Neural cell (in vitro differentiated cells): ENCODE results near the gene FGGY.

ENCODE experiments used
- EP300 ChIP-seq: fragments of 450-650 bp; conservative IDR thresholded peaks from 2 replicates; pipeline ENCODE4 v1.6.1; 2014; ENCODE audit warnings: antibody characterized with exemption, mild to moderate bottlenecking, moderate library complexity; ENCODE audit not compliant: poor library complexity, severe bottlenecking
- SMC3 ChIP-seq: fragments of 450-650 bp; conservative IDR thresholded peaks from 2 replicates; pipeline ENCODE4 v1.6.1; 2014; ENCODE audit warnings: antibody characterized with exemption, mild to moderate bottlenecking, moderate library complexity; ENCODE audit not compliant: poor library complexity

DNA sequence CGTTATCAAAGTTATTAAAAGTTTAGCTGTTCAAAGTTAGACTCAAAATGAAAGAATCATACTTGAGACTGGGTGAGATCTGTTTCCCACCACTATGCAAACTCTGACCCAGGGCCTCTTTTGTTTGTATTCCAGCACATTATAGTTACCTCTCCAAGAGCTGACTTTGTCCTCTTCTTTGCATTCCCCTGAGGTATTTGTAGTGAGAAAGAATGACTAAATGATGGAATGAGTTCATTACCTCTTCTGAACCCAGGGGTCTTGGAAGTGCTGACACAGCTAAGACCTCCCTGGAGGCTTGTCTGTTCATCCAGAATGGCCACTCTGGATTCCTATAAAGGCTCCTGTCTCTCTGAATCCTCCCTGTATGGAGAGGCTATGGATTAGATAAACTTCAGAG lies 62.4 kb downstream of the FGGY start:
- TF ChIP-seq EP300 (no peak), SMC3 (no peak)
